ENCODE measurements around the gene IL17C. TPM values are rescaled to one million over a fixed set of nuclear protein-coding genes. Genes with fewer than 3 reads are reported as not detected.

The IL17C gene
- total RNA-seq, 1 experiment from 2014 or later: 1.9 TPM

- TF ChIP-seq IRF2 (CRISPR knock-in tag; IDR thresholded peaks at IDR 0.05; ENCODE audit: borderline replicate concordance, low read depth) (no peak), ZNF263 (CRISPR knock-in tag; IDR thresholded peaks at IDR 0.05; ENCODE audit: low read depth) (no peak), CREB1 (CRISPR knock-in tag; IDR thresholded peaks at IDR 0.05) (no peak), SP1 (CRISPR knock-in tag; conservative IDR thresholded peaks at IDR 0.05) (peak; percentile 100), FOXJ3 (CRISPR knock-in tag; IDR thresholded peaks at IDR 0.05; ENCODE audit: borderline replicate concordance) (no peak), ERG (CRISPR knock-in tag; IDR thresholded peaks at IDR 0.05) (no peak), ESRRA (CRISPR knock-in tag; IDR thresholded peaks at IDR 0.05; ENCODE audit: borderline replicate concordance) (no peak), ZNF416 (CRISPR knock-in tag; IDR thresholded peaks at IDR 0.05) (no peak), IRF1 (CRISPR knock-in tag; IDR thresholded peaks at IDR 0.05) (no peak), ZNF512 (CRISPR knock-in tag; IDR thresholded peaks at IDR 0.05; ENCODE audit: borderline replicate concordance) (no peak), CTCF (IDR thresholded peaks at IDR 0.05) (no peak), GTF2I (CRISPR knock-in tag; conservative IDR thresholded peaks at IDR 0.05) (no peak)
These were observed 24.7 kb downstream of the IL17C start, which contains the start of gene MVD (continued) for GRCh38 chr16:88662843-88663606.

GRCh38 chr16:88665148-88665547, 26.8 kb downstream of the IL17C start:
- no peak for DNase-seq (ENCODE audit: low spot score)
- peak overlapping the region; percentile 80 for H3K27ac Mint-ChIP-seq
- peak overlapping the region; percentile 21 for H3K4me3 Mint-ChIP-seq
- POLR2A ChIA-PET: no interaction called here
- H3K9me3 Mint-ChIP-seq: peaks cover 7% of the 10 kb centered on the region
- no peak for ATAC-seq
- H3K4me1 Mint-ChIP-seq: peaks cover 17% of the 10 kb centered on the region
- CTCF ChIA-PET: interaction anchor here (0.9 to 1.5 kb wide), 2 partner anchors 10 to 20 kb away, joined by 3 to 4 read pairs; no protein-coding TSS in a partner anchor
- no peaks in the 10 kb centered on the region; the same call in 1 of the 2 replicates for H3K27me3 Mint-ChIP-seq (ENCODE audit: low read depth)
- peaks cover 14% of the 10 kb centered on the region for H3K36me3 Mint-ChIP-seq
- TF ChIP-seq SP1 (CRISPR knock-in tag; conservative IDR thresholded peaks at IDR 0.05) (no peak), RELA (CRISPR knock-in tag; IDR thresholded peaks at IDR 0.05; ENCODE audit: borderline replicate concordance) (no peak), JAZF1 (CRISPR knock-in tag; IDR thresholded peaks at IDR 0.05) (no peak), ZNF219 (CRISPR knock-in tag; IDR thresholded peaks at IDR 0.05; ENCODE audit: borderline replicate concordance) (no peak), USF2 (CRISPR knock-in tag; IDR thresholded peaks at IDR 0.05) (no peak)

- peaks cover 16% of the 10 kb centered on the region for H3K4me1 Mint-ChIP-seq
- TF ChIP-seq ETV6 (CRISPR knock-in tag; IDR thresholded peaks at IDR 0.05) (no peak), MYBL2 (CRISPR knock-in tag; IDR thresholded peaks at IDR 0.05) (no peak), E2F5 (CRISPR knock-in tag; IDR thresholded peaks at IDR 0.05) (no peak), AR (CRISPR knock-in tag; IDR thresholded peaks at IDR 0.05) (no peak), PRRX2 (CRISPR knock-in tag; IDR thresholded peaks at IDR 0.05) (no peak), HMGA2 (CRISPR knock-in tag; IDR thresholded peaks at IDR 0.05) (no peak), SOX15 (CRISPR knock-in tag; IDR thresholded peaks at IDR 0.05) (no peak)
- H3K27ac Mint-ChIP-seq: no peak overlapping the region
- no peaks in the 10 kb centered on the region; the same call in 1 of the 2 replicates for H3K27me3 Mint-ChIP-seq (ENCODE audit: low read depth)
- CTCF ChIA-PET: interaction anchor here (0.9 kb wide), 1 partner anchor 10 kb away, joined by 3 read pairs; no protein-coding TSS in a partner anchor
- H3K36me3 Mint-ChIP-seq: peaks cover 12% of the 10 kb centered on the region
- no peak overlapping the region for H3K4me3 Mint-ChIP-seq
- H3K9me3 Mint-ChIP-seq: peaks cover 7% of the 10 kb centered on the region
- no peak for DNase-seq (ENCODE audit: low spot score)
- POLR2A ChIA-PET: no interaction called here
- no peak for ATAC-seq
These were observed 27.2 kb downstream of the IL17C start for GRCh38 chr16:88665570-88665969.
